Left lung (tissue), 10 donors: ENCODE results near the gene CCDC85C. TPM values are rescaled to one million over a fixed set of nuclear protein-coding genes. Genes with fewer than 3 reads are reported as not detected.

Experiments used
- ATAC-seq: fragments of 200-7000 bp; cut with Tn5 transposase; one replicate; pipeline ENCODE4 v1.9.1; 2020; ENCODE audit warnings: moderate library complexity
- DNase-seq, 4 donors: peaks; one replicate each; pipeline ENCODE4 v3.0.0-alpha.2; 2013 to 2020
- H3K27ac ChIP-seq, 2 donors: fragments of 200-600 bp; sonication (generic) in 1 of 2; one replicate each; pipeline versions ENCODE4 v1.5.0 to v1.8.0; 2020 to 2021
- H3K27me3 ChIP-seq, 2 donors: fragments of 200-600 bp; sonication (generic) in 1 of 2; one replicate each; pipeline versions ENCODE4 v1.5.0 to v1.8.0; 2020 to 2021
- H3K36me3 ChIP-seq, 2 donors: fragments of 200-600 bp; sonication (generic) in 1 of 2; one replicate each; pipeline versions ENCODE4 v1.5.0 to v1.8.0; 2020 to 2021
- H3K4me1 ChIP-seq, 2 donors: fragments of 200-600 bp; one replicate each; pipeline ENCODE4 v1.8.0; 2021
- H3K4me3 ChIP-seq, 2 donors: fragments of 200-600 bp; sonication (generic) in 1 of 2; one replicate each; pipeline versions ENCODE4 v1.5.0 to v1.8.0; 2020 to 2021; ENCODE audit warnings: mild to moderate bottlenecking in 1 of 2
- H3K9me3 ChIP-seq, 2 donors: fragments of 200-600 bp; sonication (generic) in 1 of 2; one replicate each; pipeline versions ENCODE4 v1.5.0 to v1.8.0; 2020 to 2021
- intact Hi-C, 2 donors: fragments of 100-400 bp; cut with DNase I; formaldehyde crosslinking; loops; one replicate each; pipeline versions ENCODE4 v1.11.2 to v1.14.2; 2022
- polyA plus RNA-seq, 6 donors: library from polyadenylated mRNA; unstranded; fragments of 120-200 nt; gene quantifications; one replicate each; pipeline ENCODE4 v1.2.1, GENCODE V29; 2013; ENCODE audit not compliant: insufficient read length in 6 of 6
- total RNA-seq, 2 donors: library from RNA; stranded (reverse); fragmentation: NEBNext Ultra II Directional; extraction: Animal tissue kit (Norgen Biotek cat#: 25700); gene quantifications; one replicate each; pipeline ENCODE4 v1.2.1, GENCODE V29; 2021
- TF ChIP-seq, protein P1 (sequence below), 2 donors: fragments of 200-600 bp; sonication (generic) in 1 of 2; IDR thresholded peaks; one replicate each; pipeline versions ENCODE4 v1.5.0 to v1.8.0; 2021; ENCODE audit warnings: antibody characterized with exemption in 2 of 2
- donor health status: DM: no; HTN: yes; CAD: no.
- donor health status: DM: no; HTN: no; CAD: no.

CCDC85C gene
- total and polyA plus RNA-seq, 8 donors = 6.3 to 19.0 (median 13.2) TPM

DNA sequence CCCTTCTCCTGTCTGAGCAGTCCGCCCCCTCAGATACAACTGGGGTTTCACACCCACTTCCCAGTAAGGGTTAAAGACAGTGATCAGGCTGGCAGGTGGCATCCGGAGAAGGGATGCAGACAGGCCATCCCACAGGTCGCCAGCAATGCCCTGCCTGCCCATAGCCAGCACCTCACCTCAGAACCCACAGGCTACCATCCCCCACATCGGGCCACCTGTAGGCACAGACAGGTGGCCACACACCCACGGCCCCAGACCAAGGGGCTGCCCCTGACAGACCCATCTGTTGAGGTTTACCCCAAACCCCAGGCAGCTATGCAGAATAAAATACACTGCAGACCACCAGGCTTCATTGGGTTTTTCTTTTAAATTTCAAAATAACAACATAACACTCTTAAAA, 65.3 kb downstream of the CCDC85C start:
- Histone ChIP-seq H3K36me3 (no peaks in the 10 kb centered on the region), H3K4me3 (no peak overlapping the region), H3K27ac (no peak overlapping the region), H3K9me3 (no peaks in the 10 kb centered on the region), H3K27me3 (no peaks in the 10 kb centered on the region), H3K4me1 (peaks cover 0 to 10% of the 10 kb centered on the region in 2 donors)
- no peak for DNase-seq
- intact Hi-C loops = no loop called here
- no peak for ATAC-seq
- TF ChIP-seq, protein P1, sequence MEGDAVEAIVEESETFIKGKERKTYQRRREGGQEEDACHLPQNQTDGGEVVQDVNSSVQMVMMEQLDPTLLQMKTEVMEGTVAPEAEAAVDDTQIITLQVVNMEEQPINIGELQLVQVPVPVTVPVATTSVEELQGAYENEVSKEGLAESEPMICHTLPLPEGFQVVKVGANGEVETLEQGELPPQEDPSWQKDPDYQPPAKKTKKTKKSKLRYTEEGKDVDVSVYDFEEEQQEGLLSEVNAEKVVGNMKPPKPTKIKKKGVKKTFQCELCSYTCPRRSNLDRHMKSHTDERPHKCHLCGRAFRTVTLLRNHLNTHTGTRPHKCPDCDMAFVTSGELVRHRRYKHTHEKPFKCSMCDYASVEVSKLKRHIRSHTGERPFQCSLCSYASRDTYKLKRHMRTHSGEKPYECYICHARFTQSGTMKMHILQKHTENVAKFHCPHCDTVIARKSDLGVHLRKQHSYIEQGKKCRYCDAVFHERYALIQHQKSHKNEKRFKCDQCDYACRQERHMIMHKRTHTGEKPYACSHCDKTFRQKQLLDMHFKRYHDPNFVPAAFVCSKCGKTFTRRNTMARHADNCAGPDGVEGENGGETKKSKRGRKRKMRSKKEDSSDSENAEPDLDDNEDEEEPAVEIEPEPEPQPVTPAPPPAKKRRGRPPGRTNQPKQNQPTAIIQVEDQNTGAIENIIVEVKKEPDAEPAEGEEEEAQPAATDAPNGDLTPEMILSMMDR (IDR thresholded peaks at IDR 0.05) = no peak

DNA sequence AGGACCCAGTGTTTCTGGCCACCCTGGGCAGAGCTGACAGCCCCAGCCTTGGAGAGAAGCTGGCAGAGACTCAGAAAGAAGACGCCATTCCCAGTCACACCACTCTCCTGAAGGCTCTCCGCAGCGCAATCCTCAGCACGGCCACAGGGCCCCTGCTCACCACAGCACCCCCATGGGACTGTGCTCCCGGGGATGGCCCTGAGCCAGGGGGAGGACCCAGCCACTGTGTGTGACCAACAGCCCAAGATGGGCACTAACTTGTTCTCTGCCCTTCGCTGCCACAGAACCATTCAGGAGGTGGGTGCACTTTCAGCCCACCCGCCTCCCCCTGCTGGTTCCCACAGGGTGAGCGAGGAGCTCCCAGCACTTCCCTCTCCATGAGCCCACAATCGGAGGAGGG, 65.7 kb downstream of the CCDC85C start:
- ATAC-seq = no peak
- Histone ChIP-seq H3K4me1 (peaks cover 0 to 10% of the 10 kb centered on the region in 2 donors), H3K27ac (no peak overlapping the region), H3K36me3 (no peaks in the 10 kb centered on the region), H3K9me3 (no peaks in the 10 kb centered on the region), H3K27me3 (no peaks in the 10 kb centered on the region), H3K4me3 (no peak overlapping the region)
- TF ChIP-seq, protein P1 (IDR thresholded peaks at IDR 0.05) = no peak
- intact Hi-C loops = no loop called here
- DNase-seq = no peak

DNA sequence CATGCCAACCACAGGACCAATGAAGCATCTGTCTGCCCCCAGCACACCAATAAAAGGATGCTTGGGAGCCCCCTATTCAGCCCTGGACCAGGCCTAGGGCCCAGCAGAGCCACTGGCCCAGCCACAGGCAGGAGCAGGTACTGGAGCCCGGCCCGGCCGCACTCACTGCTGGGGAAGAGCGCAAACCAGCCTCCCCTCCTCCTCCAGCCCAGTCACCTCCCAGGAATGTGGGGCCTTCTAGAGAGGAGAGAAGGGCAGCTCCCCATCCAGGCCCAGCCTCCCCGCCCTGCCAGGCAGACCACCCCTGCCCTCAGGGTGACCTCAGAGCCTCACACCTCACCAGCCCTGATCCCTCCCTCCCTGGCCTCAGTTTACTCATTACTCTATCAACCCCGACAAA, 66.6 kb downstream of the CCDC85C start:
- DNase-seq = no peak
- Histone ChIP-seq H3K4me3 (no peak overlapping the region), H3K36me3 (no peaks in the 10 kb centered on the region), H3K27ac (no peak overlapping the region), H3K27me3 (no peaks in the 10 kb centered on the region), H3K4me1 (peaks cover 0 to 10% of the 10 kb centered on the region in 2 donors), H3K9me3 (no peaks in the 10 kb centered on the region)
- peak; percentile 81 for ATAC-seq
- TF ChIP-seq, protein P1 (IDR thresholded peaks at IDR 0.05) = no peak
- intact Hi-C loops = no loop called here

DNA sequence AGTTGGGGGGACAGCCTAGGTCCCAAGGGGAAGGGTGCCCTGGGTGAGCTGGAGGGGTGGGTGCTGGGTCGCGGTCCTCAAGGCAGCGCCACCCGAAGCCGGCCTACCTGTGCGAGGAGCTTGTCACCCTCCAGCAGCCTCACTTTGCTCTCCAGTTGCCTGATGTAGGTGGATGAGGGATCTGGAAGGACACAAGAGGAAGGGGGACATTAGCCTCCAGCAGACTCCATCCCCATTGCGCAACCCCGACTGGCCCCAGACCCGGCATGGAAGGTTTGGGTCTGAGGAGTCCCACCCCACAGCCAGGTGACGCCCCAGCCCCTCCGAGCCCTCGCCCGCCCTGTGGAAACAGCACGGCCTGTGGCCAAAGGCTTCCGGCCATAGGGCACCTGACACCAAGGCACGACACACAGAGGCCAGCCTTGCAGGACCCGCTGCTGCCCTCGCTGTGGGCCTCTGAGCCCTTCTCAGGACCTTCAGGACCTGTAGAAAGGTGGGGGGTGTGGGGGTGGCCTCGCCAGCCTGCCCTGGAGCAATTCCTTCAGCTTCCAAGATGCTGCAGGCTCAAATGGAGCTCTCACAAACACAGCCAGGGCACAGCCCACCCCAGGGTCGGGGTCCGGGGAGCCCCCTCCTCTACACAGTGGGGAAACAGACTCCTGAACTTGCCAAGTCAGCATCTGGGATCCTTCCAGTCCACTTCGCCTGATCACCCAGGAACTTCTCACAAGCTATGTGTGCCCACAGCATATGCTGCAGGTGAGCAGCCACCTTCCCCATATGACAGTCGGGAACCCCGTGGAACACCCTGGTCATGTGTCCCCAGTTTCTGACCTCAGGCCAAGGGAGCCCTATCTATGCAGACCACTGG, 67.9 kb downstream of the CCDC85C start:
- ATAC-seq (no peak), DNase-seq (no peak)
- H3K4me3 ChIP-seq = no peak overlapping the region
- H3K36me3 ChIP-seq = no peaks in the 10 kb centered on the region
- H3K9me3 ChIP-seq = no peaks in the 10 kb centered on the region
- H3K27ac ChIP-seq = no peak overlapping the region
- H3K27me3 ChIP-seq = no peaks in the 10 kb centered on the region
- H3K4me1 ChIP-seq = peaks cover 0 to 7% of the 10 kb centered on the region in 2 donors
- intact Hi-C loops = no loop called here
- TF ChIP-seq, protein P1 (IDR thresholded peaks at IDR 0.05) = no peak

- no peaks in the 10 kb centered on the region for H3K36me3 ChIP-seq
- H3K4me1 ChIP-seq = peaks cover 0 to 4% of the 10 kb centered on the region in 2 donors
- no peak for DNase-seq
- no peaks in the 10 kb centered on the region for H3K9me3 ChIP-seq
- intact Hi-C loops = no loop called here
- TF ChIP-seq, protein P1 (IDR thresholded peaks at IDR 0.05) = no peak
- no peak overlapping the region for H3K27ac ChIP-seq
- H3K4me3 ChIP-seq = no peak overlapping the region
- ATAC-seq = no peak
- no peaks in the 10 kb centered on the region for H3K27me3 ChIP-seq
Measured at GRCh38 chr14:99535448-99535847, 68.6 kb downstream of the CCDC85C start.
